Fibroblast of the conjunctiva (primary cell): ENCODE results near the gene KLK12.

Source experiments
- DNase-seq: peaks from one replicate; pipeline ENCODE4 v3.0.0-alpha.2; 2010; ENCODE audit warnings: low read depth

KLK12 gene

DNA sequence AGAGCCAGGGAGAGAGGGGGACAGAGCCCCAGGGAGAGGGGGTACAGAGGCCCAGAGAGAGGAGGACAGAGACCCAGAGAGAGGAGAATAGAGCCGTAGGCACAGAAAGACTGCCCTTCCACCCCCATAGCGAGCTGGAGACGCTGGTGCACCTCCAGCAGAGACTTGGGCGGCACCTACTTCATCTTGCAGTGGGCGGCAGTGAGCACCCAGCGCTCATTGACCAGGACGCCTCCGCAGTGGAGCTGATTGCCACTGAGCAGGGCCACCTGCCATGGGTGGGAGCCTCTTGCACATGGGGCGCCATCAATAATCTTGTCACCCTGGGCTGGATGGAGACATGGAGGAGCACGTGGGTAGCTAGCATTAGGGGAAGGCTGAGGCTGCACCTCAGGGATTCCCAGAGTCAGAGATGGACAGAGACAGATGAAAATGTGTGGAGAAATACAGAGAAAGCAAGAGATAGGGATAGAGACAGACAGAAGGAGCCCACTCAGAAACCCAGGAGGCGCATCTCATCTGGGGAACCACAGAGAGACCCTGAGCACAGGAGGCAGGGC lies 53.1 kb downstream of the KLK12 start:
- no peak for DNase-seq

DNA sequence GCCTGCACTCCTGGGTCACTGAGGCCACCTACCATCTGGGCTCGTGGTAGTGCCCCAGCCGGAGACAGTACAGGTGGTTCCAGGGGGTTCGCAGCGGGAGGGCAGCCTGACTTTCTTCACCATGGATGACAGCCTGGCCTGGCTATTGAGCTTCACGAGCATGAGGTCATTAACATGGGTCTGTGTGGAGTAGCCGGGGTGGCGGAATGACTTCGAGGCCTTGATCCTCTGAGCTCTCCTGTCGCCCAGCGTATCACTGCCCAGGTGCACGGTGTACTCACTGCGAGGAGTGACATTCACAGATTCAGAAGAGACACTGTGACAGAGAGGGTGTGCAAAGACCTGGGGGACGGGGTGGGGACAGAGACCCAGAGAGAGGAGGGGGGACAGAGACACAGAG lies 54.6 kb downstream of the KLK12 start:
- DNase-seq: no peak

DNA sequence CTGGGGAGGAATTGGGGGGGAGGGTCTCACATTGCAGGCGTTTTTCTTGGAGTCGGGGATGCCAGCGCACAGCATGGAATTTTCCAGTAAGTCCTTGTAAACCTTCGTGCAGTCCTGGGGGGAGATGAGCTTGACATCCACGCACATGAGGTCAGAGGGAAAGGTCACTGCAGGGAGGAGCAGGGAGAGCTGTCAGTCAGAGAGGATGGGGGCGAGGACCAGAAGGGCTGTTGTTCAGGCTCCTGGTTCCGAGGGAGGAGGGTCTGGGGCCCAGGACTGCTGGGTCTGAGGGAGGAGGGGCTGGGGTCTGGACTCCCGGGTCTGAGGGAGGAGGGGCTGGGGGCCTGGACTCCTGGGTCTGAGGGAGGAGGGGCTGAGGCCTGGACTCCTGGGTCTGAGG lies 55.0 kb downstream of the KLK12 start:
- no peak for DNase-seq
